GM19043 (cell line): ENCODE measurements around the gene KRTCAP2.
A peak's percentile ranks its signal among the peaks of the same experiment; 100 is the strongest.
"Not testable (repeated sequence)": the region's sequence is repeated elsewhere in the genome, so short reads cannot be mapped to it uniquely, and the experiment has no call there.

Experiments used
- ATAC-seq: cut with Tn5 transposase; IDR thresholded peaks from one replicate; pipeline ENCODE4 v1.9.1; 2021; ENCODE audit warnings: low read depth; ENCODE audit not compliant: unreplicated experiment

Gene KRTCAP2

DNA sequence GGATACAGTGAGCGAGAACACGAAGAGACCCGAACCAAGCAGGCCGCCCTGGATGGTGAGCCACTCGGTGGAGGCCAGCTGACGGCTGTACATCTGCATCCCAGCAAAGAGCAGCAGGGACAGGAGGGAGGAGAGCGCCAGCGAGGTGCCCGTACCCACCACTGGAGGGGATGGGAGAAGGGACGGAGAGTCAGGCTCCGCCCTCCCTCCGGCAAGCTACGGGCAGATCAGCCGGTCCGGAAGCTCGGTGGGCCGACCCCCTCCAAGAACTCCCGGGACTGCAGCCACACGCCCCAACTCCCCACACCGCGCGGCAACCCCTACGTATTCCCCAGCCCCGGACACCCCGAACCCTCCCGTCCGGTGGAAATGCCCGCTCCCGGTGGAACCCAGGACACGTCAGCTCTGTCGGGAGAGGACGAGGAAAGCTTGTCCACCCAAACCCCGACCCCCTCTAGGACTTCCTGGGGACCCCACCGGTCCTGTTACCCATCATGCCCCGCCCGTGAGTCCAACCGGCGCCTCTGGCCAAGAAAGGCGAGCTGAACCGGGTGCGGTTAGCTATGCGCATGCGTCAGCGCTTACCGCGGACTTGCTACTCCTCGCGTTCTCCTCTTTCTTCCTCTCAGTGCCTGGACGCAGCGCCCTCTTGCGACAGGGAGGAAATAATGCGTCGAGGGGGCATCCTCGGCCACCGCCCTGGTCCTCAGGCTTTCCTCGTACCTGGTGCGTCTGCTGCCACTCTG lies at the start of gene KRTCAP2:
Gene KRTCAP2 (minus strand): TSS at position 573 of the 746 bp plus-strand sequence. CDS start 80 bp downstream, at position 493.
- ATAC-seq: peak; percentile 63

DNA sequence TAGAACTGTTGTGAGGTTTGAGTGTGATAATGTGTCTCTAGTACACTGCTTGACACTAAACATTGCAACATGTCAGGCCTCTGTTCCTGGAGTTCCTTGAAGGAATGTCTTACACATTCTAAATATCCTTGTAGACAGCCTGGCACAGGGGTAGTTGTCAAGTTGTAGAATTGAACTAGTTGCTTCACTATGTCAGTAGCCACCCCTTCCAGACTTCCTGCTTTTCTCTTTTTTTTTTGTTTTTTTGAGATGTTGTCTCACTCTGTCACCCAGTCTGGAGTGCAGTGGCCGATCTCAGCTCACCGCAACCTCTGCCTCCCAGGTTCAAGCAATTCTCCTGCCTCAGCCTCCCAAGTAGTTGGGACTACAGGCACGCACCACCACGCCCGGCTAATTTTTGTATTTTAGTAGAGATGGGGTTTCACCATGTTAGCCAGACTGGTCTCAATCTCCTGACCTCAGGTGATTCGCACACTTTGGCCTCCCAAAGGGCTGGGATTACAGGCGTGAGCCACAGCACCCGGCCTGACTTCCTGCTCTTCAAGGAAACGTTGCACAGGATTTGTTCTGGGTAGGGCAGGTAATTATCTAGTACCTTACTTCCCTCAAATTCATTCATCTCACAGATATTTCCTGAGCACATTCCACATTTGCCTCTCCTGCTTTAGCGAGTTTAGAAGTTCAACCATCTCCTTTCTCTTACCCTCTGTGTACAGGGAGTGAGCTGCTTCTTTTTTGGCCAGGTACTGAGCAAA lies 47.3 kb upstream of the KRTCAP2 start:
- not testable (repeated sequence) for ATAC-seq

DNA sequence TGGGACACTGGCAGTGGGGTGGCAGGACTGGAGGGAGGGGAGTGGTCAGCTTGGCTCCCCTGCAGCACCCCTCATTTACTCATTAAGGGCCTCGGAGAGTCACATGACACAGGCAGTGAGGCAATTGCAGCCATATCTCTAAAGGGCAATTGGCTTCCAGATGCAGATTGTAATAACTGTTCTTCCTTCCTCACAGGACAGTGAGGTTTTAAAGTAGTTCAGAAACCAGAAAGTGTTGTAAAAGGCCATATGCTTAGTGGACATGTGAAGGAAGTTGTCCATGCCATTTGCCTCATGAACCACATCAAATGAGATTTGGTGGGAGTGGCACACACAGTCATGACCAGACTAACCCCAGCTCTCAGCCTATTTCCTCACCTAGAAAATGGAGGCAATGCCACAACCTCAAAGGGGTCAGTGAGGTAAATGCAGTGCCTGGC lies 46.5 kb upstream of the KRTCAP2 start:
- ATAC-seq: no peak

DNA sequence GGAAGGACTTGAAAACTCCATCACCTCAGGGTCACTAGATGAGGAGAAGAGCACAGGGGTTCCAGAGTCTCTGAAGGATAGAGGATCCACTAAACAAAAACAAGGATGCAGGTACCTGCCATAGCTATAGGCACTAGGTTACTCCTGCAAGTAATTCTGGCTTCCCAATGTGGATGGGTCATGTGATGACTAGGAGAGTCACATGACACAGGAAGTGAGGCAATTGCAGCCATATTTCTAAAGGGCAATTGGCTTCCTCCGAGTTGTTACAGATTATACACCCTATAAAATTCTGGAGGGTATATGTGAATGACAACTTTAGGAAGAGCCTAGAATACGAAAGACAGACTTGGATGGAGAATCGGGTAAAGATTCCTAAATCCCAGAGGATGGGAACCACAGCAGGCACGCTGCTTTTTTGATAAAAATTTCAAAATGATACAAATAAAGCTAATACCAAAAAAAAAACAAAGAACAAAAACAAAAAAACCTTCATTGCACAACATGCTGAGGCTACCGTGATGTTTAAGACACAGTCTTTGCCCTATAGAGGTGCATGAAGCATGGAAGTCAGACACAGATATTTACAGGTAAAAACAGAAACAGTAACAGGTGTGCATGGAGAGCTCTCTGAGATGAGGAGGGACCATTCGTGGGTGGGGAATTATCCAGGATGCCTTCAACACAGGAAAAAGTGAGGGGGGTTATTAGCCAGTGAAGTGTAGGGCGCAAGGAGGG lies 45.9 kb upstream of the KRTCAP2 start:
- no peak for ATAC-seq

DNA sequence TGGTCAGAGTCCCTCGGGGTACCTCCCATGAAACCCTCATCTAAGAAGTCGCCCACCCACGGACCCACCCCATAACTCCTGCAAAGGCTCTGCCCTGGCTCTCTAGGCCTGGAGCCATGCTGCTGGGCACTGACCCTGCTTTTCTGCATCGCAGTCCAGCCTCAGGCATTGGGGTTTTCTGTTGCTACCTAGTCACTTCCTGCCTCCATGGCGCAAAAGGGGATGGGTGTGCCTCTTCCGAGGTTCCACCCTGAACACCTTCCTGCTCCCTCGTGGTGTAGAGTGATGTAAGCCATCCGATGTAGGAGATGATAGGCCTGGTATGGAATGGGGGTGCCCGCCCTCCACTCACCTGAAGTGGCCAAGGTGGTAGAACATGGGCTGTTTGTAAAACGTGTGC lies 41.6 kb upstream of the KRTCAP2 start:
- not testable (repeated sequence) for ATAC-seq

DNA sequence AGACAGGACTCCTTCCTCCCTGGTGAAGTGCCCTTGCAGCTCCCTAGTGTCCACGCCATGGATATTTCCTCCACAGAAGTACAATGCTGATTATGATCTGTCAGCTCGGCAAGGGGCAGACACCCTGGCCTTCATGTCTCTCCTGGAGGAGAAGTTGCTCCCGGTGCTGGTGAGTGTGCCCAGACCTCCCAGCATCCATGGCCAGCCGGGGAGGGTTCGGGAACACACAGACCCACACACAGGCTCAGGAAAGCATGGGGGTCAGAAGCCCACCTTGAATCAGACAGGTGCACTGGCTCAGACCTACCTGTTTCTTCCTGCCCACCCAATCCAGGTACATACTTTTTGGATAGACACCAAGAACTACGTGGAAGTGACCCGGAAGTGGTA lies 38.9 kb upstream of the KRTCAP2 start:
- not testable (repeated sequence) for ATAC-seq

DNA sequence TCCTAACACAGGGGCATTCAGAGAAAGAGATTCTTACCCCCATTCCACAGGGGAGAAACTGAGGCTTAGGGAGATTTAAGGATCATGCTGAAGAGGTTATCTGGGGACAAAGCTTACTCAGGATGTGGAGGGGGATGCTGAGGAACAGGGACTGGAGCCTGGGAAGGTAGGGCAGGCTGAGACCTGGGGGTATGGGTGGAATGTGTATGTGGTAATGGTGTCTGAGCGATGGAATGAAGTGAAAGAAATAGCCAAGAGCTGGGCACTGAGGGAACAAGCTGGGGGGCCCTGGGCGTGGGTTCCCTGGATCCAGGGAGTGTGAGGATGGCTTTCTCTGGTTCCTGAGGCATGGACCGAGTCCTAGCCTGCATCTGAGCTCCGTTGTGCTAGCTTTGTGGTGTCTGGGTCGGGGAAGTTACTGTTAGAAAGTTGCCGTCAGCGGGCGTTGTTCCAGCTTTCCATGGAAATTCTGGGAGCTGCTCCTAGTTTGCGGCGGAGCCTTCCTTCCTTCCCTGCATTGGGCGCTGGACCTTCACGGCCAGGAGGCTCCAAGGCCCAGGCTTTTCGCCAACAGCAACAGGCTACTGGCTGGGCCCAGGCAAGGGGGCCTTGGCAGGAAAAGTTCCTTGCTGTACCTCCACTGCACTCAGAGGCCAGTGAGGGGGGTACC lies 38.4 kb upstream of the KRTCAP2 start:
- ATAC-seq: not testable (repeated sequence)

DNA sequence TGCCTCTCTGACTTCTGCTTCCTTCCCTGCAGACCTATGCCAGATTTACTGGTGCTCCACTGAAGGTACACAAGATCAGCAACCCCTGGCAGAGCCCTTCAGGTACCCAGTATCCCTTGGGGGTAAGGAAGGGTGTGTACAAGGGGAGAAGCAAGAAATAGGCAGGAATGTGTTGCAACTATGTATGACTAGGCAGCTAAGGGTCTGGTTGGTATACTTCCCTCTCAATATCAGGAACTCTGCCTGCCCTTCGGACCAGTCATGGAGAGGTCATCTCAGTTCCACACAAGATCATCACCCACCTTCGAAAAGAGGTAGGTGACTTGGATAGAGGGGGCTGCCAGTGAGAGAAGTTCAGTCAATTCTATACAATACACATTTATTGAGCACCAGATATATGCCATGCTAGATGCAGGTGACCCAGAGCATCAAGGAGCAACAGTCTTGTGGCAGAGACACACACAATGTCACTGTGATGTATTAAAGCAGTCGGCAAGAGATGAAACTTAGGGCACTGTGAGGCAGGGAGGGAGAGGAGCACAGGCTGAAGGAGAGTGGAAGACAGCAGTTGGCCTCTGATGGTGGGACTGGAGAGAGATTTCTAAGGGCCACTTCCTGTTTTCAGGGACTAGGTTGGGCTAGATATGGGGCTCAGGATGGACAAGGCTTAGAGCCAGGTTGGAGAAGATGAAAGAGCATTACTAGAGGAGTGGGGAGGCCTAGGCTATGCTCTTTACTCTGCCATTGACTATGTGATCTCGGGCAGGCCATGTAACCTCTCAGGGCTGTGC lies 37.4 kb upstream of the KRTCAP2 start:
- ATAC-seq: no peak

DNA sequence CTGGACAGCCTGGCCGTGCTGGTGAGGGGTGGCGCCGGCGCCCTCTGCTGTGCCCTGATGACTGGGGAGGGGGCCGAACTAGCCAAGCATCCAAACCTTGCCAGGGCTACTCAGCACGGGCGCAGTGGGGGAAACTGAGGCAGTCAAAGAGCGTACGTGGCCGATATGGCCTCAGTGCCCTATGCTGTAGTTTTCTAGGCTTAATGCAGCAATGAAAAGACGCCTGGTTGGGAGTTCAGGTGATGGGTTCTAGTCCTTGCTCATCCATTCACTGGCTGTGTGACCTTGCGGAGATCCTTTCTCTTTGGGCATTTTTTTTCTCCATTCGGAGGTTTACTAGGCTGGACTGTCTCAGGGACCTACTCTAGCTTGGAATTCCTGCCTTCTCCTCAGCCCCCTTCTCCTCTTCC lies 36.2 kb upstream of the KRTCAP2 start:
- ATAC-seq: no peak

DNA sequence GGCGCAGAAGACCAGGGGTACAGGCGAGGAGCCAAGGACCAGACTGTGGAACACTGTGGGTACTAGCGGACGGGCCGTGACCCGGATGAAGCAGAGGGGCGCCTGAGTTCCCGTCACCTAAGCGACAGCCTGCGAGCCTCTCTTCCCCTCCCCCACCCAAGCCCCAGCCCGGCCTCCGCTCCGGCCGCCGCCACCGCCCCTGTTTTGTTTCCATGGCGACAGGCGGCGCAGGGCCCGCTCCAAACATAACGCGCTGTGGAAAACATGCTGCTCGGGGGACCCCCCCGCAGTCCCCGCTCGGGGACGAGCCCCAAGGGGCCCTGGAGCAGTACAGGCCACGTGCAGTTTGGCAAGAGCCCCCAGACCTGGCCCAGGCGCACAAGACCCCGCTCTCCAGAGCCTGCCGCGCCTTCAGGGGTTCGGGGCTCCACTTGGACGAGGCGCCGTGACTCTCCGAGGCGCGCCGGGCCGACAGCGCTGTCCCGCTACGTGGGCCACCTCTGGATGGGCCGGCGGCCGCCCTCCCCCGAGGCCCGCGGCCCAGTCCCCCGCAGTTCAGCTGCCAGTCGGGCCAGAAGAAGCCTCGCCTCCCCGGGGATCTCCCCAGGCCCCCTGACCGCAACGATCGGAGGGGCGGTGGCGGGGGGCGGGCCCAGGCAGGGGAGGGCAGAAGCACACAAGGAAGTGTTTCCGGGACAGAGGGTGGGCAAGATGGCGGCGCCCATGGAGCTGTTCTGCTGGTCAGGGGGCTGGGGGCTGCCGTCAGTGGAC lies 35.6 kb upstream of the KRTCAP2 start, which contains the start of gene MTX1:
Gene MTX1 (plus strand): TSS at position 155 of the 771 bp plus-strand sequence. CDS start 110 bp downstream, at position 265.
- ATAC-seq: peak; percentile 59

DNA sequence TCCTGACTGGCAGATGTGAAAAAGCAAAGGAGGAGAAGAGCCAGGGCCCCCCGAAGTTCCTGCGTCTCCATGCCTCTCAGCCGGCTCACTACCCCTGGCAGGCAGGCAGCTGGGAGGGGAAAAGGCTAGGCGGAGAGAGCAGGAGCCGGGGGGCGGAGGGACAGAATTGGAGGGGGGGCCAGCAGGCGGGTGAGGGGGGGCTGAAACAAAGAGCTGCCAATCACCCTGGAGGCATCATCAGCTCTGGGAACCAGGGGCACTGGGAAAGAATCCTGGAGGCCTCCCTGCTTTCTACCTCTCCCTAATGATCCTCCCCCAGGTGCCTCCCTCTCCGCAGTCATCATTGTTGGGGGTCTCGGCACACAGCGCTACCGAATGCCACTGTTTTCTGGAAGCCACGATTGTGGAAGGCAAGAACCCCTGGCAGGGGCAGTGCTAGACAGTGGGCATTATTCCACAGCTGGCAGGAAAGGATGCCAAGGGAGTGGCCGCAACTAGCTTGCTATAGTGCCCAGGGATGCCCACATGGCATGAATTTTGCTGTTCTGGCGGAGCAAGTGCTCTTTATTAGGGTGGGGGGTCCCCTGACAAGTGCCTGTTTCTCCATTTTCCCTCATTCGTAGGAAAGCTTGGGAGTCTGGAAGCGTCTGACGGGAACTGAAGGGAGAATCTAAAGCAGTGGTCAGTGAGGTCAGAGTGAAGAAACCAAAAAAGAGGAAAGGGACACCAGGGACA lies 34.9 kb upstream of the KRTCAP2 start, which contains the start of gene THBS3:
Gene THBS3 (minus strand): TSS at position 92 of the 735 bp plus-strand sequence. CDS start 21 bp downstream, at position 71.
- ATAC-seq: no peak

DNA sequence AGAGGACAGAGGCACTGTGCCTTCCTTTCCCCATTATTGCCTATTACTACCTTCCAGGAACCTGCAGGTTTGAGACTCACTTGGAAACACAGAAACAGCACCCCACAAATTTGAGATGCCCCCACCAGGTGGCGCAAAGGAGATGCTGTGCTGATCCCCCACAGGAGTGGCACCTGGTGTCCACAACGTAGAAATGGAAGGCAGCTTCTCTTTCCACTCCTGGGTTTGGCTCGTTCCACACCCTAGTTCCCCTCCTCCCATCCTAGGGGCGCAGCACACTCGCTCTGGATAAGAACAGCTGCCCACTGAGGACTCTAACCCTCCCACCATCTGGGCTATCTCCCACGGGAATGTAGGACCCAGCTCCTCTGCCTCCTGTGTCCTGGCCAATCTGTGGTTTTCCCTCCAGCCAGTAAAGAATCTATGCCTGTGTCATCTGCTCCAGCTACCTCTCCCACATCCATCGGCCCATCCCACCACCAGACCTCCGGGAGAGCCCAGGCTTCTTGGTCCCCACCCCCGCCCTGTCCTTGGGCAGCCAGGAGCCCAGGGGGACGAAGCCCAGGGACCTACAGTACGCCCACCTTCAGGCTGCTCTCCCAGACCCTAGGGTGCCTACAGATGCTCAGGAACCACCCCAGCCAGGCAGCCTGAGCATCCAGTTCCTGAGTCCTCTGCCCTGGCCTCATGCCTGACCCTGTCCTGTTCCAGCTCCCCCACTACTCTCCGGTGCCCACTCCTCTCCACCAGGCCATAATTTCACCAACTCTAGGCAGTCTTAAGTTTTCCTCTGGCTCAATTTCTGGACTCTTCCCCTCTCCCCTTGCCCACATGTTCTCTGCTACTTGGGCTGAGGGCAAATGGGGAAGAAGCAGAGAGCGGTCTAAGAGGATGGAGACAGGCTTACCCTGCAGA lies 34.0 kb upstream of the KRTCAP2 start:
- ATAC-seq: no peak

DNA sequence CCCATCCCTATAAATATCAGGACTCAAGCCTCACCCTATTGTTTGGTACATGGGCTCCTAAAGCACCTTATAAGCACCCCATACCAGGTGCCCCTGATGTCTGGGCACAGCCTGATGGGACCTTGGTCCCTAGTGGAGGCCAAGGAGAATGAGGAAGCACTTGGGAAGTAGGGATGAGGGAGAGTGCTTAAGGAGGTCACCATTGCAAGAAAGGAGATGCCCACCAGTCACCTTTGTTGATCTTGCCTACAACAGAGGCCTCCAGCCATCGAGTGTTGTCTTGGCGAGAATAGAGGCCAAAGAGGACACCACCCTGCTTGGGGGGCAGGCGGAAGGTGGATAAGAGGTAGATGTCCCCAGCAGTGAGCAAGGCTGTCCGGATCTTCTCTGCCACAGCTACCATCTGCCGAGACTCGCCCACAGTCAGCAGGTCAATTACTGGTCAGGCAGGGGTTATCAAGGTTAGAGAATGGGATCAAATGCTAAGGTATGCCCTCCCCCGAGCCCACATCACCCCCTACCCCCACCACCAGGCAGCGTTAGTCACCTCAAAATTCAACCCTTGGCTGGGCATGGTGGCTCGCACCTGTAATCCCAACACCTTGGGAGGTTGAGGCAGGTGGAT lies 33.0 kb upstream of the KRTCAP2 start:
- ATAC-seq: no peak

DNA sequence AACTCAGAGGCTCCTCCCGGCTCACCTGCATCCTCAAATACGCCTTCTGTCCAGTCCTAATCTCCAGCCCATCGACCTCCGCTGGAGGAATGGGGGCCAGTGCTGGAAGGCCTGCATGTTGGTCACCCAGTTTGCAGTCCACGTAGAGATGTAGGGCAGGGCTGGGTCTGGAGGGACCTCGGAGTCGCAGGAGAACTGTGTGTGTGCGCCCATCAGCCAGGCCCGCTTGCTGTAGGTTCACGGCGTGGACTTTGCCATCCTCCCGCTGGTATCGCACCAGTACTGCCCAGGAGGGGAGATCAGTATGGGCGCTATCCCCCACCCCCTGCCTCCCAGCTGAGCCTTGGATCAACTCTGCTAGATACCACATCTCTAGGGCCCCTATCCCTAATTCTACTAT lies 31.9 kb upstream of the KRTCAP2 start:
- ATAC-seq: no peak

DNA sequence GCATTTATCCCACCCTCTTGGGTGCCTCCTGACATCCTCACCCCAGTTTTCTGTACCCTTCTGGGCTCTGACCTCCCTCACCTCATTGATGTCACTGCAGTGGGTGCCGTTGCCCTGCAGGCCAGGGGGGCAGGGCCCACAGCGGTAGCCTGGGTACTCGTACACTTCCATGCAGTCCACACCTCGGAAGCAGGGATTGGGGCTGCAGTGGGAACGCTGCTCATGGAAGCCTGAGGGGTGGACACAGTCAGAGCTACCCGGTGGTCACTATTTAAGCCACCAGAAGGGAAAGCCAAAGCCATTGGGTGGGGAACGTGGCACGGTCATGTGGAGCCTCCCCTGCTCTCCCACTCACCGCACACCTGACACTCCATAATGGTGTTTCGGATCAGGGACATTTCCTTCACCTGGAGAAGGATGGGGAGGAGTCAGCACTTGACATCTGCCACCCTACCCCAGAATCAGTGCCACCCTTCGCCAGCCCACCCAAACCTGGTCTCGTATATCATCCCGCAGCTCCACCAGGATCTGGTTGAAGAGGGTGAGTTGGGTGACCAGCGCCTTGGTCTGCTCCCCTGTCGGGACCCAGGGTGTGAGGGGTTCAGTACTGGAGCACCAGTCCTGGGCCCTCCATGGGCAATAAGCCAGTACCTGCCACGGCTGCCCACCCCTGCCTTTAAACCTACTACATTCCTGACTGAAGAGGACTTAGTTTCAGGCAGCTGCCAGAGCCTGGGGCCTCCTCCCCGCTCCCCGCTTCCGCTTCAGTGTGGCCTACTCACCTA lies 29.8 kb upstream of the KRTCAP2 start:
- no peak for ATAC-seq

DNA sequence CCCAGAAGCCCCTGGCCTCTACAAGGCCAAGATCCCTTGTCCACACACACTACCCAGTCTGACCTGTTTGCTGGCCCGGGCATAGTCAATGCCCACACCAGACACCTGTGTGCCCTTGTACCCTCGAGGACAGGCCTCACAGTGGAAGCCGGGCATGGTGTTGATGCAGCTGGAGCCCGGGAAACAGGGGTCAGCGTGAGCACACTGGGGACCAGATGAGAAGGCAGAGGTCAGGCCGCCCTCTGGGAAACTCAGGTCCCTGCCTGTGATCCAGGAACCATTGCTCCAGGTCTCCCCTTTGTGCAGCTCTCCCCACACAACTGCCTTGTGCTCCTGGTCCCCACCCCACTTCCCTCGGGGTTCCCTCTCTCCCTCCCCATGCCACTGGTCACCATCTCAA lies 29.1 kb upstream of the KRTCAP2 start:
- no peak for ATAC-seq
